Measurements from ENCODE around the gene TMEM213. TPM values are rescaled to one million over a fixed set of nuclear protein-coding genes. Genes with fewer than 3 reads are reported as not detected.

Gene TMEM213
- total RNA-seq, 4 donors from 2014 or later, result not detected

DNA sequence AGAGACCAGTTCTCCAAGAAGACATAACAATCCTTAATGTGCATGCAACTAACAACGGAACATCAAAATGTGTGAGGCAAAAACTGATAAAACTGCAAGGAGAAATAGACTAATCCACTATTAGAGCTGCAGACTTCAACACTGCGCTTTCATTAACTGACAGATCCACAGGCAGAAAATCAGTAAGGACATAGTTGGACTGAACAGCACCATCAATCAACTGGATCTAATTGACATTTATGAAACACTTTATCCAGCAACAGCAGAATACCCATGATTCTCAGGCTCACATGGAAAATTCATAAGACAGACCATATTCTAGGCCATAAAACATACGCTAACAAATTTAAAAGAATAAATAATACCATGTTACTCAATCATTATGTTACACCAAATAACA is 21.8 kb downstream of the TMEM213 start:
- H3K36me3 ChIP-seq, result no peaks in the 10 kb centered on the region
- H3K27ac ChIP-seq (replicated peaks in 1 of 4), result no peak overlapping the region
- no peaks in the 10 kb centered on the region for H3K4me1 ChIP-seq
- intact Hi-C loops (cut with DNase I), result no loop called here
- TF ChIP-seq, protein P1, sequence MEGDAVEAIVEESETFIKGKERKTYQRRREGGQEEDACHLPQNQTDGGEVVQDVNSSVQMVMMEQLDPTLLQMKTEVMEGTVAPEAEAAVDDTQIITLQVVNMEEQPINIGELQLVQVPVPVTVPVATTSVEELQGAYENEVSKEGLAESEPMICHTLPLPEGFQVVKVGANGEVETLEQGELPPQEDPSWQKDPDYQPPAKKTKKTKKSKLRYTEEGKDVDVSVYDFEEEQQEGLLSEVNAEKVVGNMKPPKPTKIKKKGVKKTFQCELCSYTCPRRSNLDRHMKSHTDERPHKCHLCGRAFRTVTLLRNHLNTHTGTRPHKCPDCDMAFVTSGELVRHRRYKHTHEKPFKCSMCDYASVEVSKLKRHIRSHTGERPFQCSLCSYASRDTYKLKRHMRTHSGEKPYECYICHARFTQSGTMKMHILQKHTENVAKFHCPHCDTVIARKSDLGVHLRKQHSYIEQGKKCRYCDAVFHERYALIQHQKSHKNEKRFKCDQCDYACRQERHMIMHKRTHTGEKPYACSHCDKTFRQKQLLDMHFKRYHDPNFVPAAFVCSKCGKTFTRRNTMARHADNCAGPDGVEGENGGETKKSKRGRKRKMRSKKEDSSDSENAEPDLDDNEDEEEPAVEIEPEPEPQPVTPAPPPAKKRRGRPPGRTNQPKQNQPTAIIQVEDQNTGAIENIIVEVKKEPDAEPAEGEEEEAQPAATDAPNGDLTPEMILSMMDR (IDR thresholded peaks at IDR 0.05), result no peak
- TF ChIP-seq EP300 (IDR thresholded peaks at IDR 0.05) (no peak), POLR2AphosphoS5 (IDR thresholded peaks at IDR 0.05) (no peak), POLR2A (IDR thresholded peaks at IDR 0.05; ENCODE audit: low read depth) (no peak)
- no peak for DNase-seq (ENCODE audit: extremely low spot score)
- WGBS, result 94% methylated on average over 3 of the region's 3 CpGs
- no peak overlapping the region for H3K4me3 ChIP-seq
- no peaks in the 10 kb centered on the region for H3K9me3 ChIP-seq
- no peaks in the 10 kb centered on the region for H3K27me3 ChIP-seq

DNA sequence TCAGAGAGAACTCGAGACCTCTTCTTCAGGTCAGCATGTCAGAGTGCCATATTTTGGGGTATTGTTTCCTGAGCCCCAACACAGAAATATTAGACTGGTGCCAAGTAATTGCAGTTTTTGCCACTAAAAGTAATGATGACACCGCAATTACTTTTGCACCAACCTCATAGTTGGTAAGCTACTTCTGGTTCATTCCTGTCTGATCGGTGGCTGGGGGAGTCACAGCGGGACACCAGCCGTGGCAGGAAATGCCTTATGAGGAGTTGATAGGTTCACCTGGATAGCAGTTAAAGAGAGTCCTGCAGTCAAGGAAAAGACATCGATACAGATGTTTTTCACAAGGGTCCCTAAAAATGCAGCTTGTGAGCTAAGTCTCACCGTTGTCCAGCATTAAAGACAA is 24.1 kb downstream of the TMEM213 start:
- DNase-seq (ENCODE audit: extremely low spot score), result no peak
- intact Hi-C loops (cut with DNase I), result no loop called here
- WGBS, result 89% methylated on average over 7 of the region's 7 CpGs
- H3K27ac ChIP-seq (replicated peaks in 1 of 4), result no peak overlapping the region
- no peaks in the 10 kb centered on the region for H3K27me3 ChIP-seq
- no peaks in the 10 kb centered on the region for H3K4me1 ChIP-seq
- TF ChIP-seq EP300 (IDR thresholded peaks at IDR 0.05), result no peak
- TF ChIP-seq POLR2A (IDR thresholded peaks at IDR 0.05; ENCODE audit: low read depth), result no peak
- TF ChIP-seq, protein P1 (IDR thresholded peaks at IDR 0.05), result no peak
- no peak for TF ChIP-seq POLR2AphosphoS5 (IDR thresholded peaks at IDR 0.05)
- no peaks in the 10 kb centered on the region for H3K36me3 ChIP-seq
- peaks cover 0 to 8% (median 0%) of the 10 kb centered on the region in 4 donors for H3K9me3 ChIP-seq
- no peak overlapping the region for H3K4me3 ChIP-seq

DNA sequence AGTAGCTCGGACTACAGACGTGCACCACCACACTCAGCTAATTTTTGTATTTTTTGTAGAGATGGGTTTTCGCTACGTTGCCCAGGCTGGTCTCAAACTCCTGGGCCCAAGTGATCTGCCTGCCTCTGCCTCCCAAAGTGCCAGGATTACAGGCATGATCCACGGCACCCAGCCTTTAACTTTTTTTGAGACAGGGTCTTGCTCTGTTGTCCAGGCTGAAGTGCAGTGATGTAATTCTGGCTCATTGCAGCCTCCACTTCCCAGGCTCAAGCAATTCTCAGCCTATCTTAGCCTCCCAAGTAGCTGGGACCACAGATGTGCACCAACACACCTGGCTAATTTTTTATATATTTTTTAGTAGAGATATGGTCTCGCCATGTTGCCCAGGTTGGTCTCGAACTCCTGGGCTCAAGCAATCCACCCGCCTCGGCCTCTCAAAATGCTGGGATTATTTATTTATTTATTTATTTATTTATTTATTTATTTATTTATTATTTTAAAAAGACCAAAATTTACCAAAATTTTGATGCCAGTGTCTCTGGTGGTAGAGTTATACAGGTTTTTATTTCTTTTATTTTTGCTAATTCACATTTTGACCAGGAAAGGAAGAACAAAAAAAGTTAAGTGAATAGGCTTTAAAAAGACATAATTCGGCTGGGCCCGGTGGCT is 25.2 kb downstream of the TMEM213 start:
- intact Hi-C loops (cut with DNase I), result no loop called here
- Histone ChIP-seq H3K36me3 (no peaks in the 10 kb centered on the region), H3K27ac (replicated peaks in 1 of 4) (no peak overlapping the region), H3K4me1 (no peaks in the 10 kb centered on the region), H3K27me3 (no peaks in the 10 kb centered on the region), H3K4me3 (no peak overlapping the region), H3K9me3 (peaks cover 0 to 8% (median 0%) of the 10 kb centered on the region in 4 donors)
- 90% methylated on average over 11 of the region's 11 CpGs for WGBS
- no peak for DNase-seq (ENCODE audit: extremely low spot score)
- no peak for TF ChIP-seq POLR2AphosphoS5 (IDR thresholded peaks at IDR 0.05)
- TF ChIP-seq POLR2A (IDR thresholded peaks at IDR 0.05; ENCODE audit: low read depth), result no peak
- TF ChIP-seq, protein P1 (IDR thresholded peaks at IDR 0.05), result no peak
- no peak for TF ChIP-seq EP300 (IDR thresholded peaks at IDR 0.05)

DNA sequence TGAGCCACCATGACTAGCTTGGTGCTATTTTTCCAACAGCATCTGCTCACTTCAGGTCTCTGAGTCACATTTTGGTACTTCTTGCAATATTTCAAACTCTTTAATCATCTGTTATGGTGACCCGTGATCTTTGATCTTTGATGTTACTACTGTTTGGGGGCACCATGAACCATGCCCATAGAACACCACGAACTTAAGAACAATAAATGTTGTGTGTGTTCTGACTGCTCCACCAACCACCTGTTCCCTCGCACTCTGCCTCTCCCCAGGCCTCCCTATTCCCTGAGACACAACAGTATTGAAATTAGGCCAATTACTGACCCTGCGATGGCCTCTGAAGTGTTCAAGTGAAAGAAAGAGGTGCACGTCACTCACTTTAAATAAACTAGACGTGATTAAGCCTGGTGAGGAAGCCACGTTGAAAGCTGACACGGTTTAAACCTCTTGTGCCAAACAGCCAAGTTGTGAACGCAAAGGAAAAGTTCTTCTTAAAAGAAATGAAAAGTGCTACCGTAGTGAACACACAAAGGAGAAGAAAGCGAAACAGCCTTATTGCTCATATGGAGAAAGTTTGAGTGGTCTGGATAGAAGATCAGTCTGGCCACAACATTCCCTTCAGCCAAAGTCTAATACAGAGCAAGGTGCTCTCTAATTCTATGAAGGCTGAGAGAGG is 27.4 kb downstream of the TMEM213 start:
- 83% methylated on average over 11 of the region's 11 CpGs for WGBS
- intact Hi-C loops (cut with DNase I), result no loop called here

More for the DNA sequence above, 27.4 kb downstream of the TMEM213 start:
- Histone ChIP-seq H3K9me3 (peaks cover 0 to 8% (median 0%) of the 10 kb centered on the region in 4 donors), H3K4me1 (no peaks in the 10 kb centered on the region), H3K27me3 (no peaks in the 10 kb centered on the region), H3K4me3 (no peak overlapping the region), H3K36me3 (no peaks in the 10 kb centered on the region), H3K27ac (replicated peaks in 1 of 4) (no peak overlapping the region)
- DNase-seq (ENCODE audit: extremely low spot score), result no peak
- TF ChIP-seq POLR2AphosphoS5 (IDR thresholded peaks at IDR 0.05) (no peak), POLR2A (IDR thresholded peaks at IDR 0.05; ENCODE audit: low read depth) (no peak), EP300 (IDR thresholded peaks at IDR 0.05) (no peak)
- TF ChIP-seq, protein P1 (IDR thresholded peaks at IDR 0.05), result no peak

Data from esophagus muscularis mucosa (tissue), 4 donors.